ENCODE measurements around the gene DDX39A. TPM values are rescaled to one million over a fixed set of nuclear protein-coding genes. Genes with fewer than 3 reads are reported as not detected.

Gene DDX39A
- total RNA-seq, 1 donor from 2014 or later: 92.5 TPM

GRCh38 chr19:14434543-14435319, 15.6 kb upstream of the DDX39A start:
- DNase-seq (ENCODE audit: low read depth, low spot score): peak; percentile 39

GRCh38 chr19:14433554-14434501, 14.7 kb upstream of the DDX39A start:
- no peak for DNase-seq (ENCODE audit: low read depth, low spot score)

GRCh38 chr19:14432791-14433553, 13.8 kb upstream of the DDX39A start, which contains the start of gene PKN1:
PKN1 (plus strand) TSS chr19:14433306; CDS start chr19:14433522, 216 bp downstream.
- DNase-seq (ENCODE audit: low read depth, low spot score): no peak

- DNase-seq (ENCODE audit: low read depth, low spot score): no peak
Measured at GRCh38 chr19:14430712-14431111, 11.6 kb upstream of the DDX39A start.

GRCh38 chr19:14428882-14429416, 9.8 kb upstream of the DDX39A start:
- no peak for DNase-seq (ENCODE audit: low read depth, low spot score)

- no peak for DNase-seq (ENCODE audit: low read depth, low spot score)
Measured at GRCh38 chr19:14427461-14427860, 8.3 kb upstream of the DDX39A start.

- DNase-seq (ENCODE audit: low read depth, low spot score): no peak
Measured at GRCh38 chr19:14425696-14426138, 6.6 kb upstream of the DDX39A start.

GRCh38 chr19:14418856-14419105, 360 bp downstream of the DDX39A start:
- DNase-seq (ENCODE audit: low read depth, low spot score): no peak

GRCh38 chr19:14416817-14417231, 2.3 kb downstream of the DDX39A start:
- no peak for DNase-seq (ENCODE audit: low read depth, low spot score)

- no peak for DNase-seq (ENCODE audit: low read depth, low spot score)
Measured at GRCh38 chr19:14414926-14415690, 4.0 kb downstream of the DDX39A start.

GRCh38 chr19:14413693-14414181, 5.4 kb downstream of the DDX39A start:
- DNase-seq (ENCODE audit: low read depth, low spot score): no peak

- no peak for DNase-seq (ENCODE audit: low read depth, low spot score)
Measured at GRCh38 chr19:14412996-14413692, 6.0 kb downstream of the DDX39A start.

GRCh38 chr19:14412324-14412995, 6.7 kb downstream of the DDX39A start:
- no peak for DNase-seq (ENCODE audit: low read depth, low spot score)

GRCh38 chr19:14411938-14412245, 7.2 kb downstream of the DDX39A start:
- no peak for DNase-seq (ENCODE audit: low read depth, low spot score)

- no peak for DNase-seq (ENCODE audit: low read depth, low spot score)
Measured at GRCh38 chr19:14411161-14411937, 7.8 kb downstream of the DDX39A start.

GRCh38 chr19:14410091-14411051, 8.8 kb downstream of the DDX39A start:
- DNase-seq (ENCODE audit: low read depth, low spot score): no peak

All from pulmonary artery endothelial cell (primary cell).